HG02885 (cell line): ENCODE results near the gene RNF148.
"Not testable (repeated sequence)": the region's sequence is repeated elsewhere in the genome, so short reads cannot be mapped to it uniquely, and the experiment has no call there.

Source experiments
- ATAC-seq: cut with Tn5 transposase; IDR thresholded peaks from one replicate; pipeline ENCODE4 v1.9.1; 2021; ENCODE audit warnings: mild to moderate bottlenecking; ENCODE audit not compliant: unreplicated experiment, poor library complexity

The RNF148 gene

DNA sequence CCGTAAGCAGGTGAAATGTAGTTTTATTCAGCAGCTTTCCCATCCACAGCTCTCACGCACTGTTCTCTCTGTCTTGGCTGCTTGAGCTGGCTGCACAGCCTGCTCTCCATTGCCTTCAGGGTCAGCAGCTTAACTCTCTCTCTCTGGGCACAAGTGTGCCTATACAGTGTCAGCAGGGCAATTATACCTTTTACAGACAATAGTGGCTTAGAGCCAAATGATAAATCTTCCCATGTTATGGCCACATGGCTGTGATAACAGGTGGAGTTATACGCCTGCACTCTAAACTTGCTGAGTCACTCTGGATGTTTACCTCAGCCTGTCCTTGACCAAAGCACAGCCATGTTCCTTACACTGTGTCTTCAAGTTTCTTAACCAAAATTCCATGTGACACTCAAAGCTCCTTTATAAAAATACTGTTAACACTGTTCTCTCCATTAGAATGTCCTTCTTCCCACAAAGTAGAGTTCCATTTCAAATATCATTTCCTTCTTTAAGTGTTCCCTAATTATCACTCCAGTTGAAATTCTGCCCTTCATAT is 9.9 kb downstream of the RNF148 start:
- ATAC-seq: no peak

DNA sequence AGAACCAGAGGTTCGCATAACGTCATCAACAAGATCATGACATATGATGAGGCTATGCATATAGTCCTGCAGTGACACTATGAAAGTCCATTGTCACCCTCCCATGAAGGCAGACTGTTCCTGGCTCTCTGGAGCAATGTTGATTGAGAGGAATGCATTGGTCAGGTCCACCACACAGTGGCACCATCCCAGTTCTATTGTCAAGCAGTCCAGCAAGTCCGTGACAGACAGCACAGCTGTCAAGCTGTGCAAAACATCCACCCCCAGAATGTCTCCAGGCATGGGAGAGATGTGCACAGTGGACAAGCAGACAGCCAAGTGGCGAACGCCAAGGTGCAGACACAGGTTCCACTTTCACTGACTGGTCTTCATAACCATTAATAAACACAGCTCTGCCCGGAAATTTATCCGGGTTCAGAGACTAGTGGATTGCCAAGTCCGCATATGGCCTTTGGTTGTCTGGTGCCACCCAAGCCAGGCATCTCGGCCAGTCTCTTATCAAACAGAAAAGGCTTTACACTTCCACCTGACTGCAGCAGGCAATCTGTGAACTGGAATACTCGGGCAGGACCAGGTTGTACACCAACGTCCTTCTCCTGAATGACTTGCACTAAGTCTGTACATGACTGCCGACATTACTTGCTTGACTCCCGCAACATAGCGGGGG is 11.0 kb downstream of the RNF148 start:
- no peak for ATAC-seq

DNA sequence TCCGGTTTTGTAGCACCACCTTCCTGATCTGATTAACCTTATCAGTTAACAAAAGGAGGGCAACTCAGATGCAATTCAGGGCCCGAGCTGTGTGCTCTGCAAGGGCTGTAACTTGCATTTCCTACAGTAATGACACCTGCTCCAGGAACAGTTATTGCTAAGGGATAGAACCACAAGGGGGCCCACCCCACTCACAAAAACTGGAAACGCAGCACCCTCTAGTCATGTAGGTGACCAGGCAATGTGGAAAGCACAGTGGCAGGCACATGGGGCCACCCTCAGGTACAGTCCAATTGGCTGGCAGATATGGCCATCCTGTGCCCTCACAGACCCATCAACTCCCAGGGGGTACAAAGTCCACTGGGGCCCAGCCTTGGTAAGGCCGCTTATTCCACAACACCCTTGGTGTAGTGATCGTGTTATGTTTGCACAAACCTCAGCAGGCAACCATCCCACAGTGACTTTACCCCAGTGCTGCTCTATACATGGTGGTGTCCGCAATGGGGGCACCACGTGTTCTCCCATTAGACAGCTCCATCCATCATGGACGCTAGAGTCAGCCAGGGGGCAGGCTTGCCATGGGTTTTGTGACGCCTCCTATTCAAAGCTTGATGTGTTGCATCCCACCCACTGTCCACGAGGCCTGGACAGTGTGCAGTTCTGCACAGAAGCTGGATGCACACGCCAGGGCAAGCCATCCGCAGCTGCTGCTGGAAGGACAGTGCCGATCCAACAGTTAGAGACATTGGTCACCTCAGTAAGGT is 13.2 kb downstream of the RNF148 start:
- ATAC-seq: no peak

DNA sequence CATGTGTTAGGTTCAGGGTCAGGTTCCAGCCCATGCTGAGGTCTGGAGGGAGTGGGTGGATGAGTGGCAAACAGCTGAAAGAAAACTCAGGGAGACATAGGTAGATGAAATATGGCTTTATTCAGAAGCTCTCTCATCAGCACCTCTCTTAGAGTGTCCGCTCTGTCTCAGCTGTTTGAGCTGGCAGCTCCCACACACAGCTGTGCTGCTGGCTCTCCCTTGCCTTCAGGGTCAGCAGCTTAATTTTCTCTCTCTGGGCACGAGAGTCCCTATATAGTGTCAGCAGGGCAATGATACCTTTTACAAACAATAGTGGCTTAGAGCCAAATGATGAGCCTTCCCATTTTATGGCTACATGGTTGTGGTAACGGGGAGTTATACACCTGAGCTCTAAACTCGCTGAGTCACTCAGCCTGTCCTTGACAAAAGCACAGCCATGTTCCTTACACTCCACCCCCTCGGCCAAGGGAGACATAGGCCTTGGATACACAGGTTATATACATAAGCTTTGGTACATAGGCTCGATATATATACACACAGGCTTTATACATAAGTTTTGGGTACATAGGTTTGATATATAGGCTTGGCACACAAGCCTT is 14.2 kb downstream of the RNF148 start:
- ATAC-seq: no peak

DNA sequence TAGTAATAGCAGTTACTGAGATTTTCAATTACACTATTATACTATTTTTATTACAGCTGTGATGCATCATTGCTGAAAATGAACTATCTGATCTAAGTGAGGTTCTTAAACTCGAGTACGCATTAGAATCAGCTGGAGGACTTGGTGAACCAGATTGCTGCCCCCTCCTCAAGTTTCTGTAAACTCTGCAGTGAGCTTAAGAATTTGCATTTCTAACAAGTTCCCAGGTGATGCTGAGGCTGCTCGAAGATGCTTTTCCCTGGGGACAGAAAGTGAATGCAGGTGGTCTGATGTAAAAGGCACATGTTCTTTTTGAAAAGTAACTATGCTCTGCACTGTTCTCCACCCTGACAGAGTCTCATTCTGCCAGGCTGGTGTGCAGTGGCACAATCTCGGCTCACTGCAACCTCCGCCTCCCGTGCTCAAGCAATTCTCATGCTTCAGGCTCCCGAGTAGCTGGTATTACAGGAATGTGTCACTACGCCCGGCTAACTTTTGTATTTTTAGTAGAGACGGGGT is 16.3 kb downstream of the RNF148 start:
- no peak for ATAC-seq

DNA sequence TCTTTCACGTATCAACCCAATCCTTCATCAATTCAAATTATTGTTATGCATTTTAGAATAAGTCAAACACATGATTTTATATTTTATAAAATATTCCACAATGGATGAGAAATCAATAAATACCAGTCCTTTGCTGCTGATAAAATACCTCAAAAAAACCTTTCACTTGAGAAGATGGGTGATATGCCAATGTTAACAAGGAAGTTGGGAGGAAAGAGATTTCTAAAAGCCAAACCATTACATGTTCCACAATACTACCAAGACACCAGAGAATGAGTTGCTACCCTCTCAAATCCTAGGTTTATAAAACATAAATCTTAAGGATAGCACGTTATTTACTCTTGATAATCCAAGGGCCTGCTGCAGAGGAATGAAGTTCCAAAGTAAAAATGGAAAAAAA is 18.2 kb downstream of the RNF148 start:
- ATAC-seq: no peak

DNA sequence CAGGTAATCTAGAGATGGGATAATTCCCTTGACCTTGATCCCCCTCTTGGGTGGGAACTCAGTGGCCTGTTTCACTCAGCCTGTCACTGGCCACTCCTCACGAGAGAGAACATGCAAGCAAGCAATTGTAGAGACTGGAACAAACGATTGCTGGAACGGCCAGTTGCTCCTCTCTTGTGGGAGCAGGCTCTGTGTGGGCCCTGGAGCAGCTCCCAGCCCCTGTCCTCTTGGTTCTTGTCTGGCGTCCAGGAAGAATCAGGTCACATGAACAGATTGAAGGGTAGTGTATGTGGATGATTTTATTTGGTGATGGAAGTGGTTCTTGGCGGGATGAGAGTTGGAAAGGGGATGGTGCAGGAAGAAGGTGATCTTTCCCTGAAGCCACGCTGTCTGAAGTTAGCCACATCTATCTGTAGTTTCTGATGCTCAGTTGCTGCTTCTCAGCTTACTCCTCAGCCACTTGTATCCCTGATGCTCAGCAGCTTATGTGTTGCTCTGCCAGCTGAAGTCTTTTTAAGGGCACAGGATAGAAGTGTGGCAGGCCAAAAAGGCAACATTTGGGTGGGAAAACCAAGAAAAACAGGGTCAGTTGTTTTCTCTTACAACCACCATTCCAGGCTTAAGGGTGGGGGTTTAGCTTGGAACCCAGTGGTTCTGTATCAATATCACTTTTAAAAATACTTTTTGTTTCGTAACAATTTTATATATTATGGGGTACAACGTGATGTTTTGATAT is 19.7 kb downstream of the RNF148 start:
- no peak for ATAC-seq

DNA sequence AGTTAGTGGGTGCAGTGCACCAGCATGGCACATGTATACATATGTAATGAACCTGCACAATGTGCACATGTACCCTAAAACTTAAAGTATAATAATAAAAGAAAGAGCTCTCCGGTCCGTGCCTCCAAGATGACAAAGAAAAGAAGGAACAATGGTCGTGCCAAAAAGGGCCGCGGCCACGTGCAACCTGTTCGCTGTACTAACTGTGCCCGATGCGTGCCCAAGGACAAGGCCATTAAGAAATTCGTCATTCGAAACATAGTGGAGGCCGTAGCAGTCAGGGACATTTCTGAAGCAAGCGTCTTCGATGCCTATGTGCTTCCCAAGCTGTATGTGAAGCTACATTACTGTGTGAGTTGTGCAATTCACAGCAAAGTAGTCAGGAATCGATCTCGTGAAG is 21.5 kb downstream of the RNF148 start:
- ATAC-seq: not testable (repeated sequence)

DNA sequence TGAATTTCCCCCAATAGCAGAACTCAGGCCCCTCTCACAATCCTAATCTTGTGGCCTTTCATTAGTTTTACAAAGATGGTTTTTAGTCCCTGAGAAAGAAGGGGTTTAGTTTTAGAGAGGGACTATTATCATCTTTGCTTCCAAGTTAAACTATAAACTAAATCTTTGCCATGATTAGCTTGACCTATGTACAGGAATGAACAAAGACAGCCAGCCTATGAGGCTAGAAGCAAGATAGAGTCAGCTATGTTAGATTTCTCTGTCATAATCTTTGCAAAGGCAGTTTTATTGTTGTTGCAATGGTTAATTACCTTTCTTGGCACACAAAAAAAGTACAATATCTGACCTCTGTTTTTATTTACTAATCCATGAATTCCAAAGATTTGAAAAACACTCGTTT is 22.9 kb downstream of the RNF148 start:
- ATAC-seq: no peak

DNA sequence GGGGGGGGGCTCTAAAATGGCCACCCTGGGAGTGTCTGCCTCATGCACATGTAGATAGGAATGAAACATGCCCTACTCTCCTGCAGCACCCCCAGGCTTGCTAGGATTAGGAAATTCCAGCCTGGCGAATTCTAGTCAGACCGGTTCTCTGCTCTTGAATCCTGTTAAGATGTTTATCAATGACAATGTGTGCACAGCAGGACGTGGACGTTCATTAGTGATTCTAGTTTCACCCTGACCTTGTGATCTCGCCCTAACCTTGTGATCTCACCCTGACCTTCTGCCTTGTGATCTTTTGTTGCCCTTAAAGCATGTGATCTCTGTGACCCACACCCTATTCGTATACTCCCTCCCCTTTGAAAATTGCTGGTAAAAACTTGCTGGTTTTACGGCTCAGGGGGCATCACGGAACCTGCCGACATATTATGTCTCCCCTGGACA is 23.4 kb downstream of the RNF148 start:
- not testable (repeated sequence) for ATAC-seq

DNA sequence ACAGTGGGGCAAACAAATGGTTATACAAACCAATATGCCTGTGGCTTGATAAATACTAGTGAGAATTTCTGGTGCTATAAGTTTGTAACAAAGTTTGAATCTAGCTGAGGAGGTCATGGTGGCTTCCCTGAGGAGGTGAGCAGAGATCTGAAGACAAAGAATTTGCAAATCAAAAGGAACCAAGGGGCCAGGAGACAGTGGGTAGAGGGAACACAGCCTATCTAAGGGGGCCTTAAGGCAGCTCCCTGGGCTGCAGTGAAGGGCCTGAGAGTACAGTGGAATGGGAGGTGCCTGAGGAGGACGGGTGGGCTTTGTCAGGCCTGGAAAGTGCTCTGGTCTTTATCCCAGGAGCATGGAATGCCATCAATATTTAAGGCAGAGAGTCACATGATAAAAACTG is 25.6 kb downstream of the RNF148 start:
- ATAC-seq: no peak

DNA sequence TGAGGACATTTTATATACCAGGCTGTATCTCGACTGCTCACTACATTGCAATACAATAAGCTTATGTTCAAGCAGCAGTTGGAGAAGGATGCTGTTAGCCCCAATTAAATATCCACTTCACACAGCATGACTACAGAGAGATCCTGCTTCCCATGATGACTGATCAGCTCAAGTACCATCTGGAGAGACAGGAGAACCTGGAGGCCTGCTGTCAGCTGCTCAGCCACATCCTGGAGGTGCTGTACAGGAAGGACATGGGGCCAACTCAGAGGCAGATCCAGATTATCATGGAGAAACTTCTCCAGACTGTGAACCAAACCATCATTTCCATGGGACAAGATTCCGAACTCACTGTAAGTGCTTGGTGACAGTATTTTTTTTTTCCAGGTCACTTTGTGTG is 26.3 kb downstream of the RNF148 start:
- ATAC-seq: no peak

DNA sequence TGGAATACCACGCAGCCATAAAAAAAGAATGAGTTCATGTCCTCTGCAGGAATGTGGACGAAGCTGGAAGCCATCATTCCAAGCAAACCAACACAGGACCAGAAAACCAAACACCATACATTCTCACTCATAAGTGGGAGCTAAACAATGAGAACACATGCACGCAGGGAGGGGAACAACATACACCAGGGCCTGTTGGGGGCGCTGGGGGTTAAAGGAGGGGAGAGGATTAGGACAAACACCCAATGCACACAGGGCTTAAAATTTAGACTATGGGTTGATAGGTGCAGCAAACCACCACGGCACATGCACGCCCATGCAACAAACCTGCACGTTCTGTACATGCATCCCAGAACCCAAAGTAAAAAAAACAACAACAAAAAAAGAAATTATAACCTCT is 27.1 kb downstream of the RNF148 start:
- ATAC-seq: no peak

DNA sequence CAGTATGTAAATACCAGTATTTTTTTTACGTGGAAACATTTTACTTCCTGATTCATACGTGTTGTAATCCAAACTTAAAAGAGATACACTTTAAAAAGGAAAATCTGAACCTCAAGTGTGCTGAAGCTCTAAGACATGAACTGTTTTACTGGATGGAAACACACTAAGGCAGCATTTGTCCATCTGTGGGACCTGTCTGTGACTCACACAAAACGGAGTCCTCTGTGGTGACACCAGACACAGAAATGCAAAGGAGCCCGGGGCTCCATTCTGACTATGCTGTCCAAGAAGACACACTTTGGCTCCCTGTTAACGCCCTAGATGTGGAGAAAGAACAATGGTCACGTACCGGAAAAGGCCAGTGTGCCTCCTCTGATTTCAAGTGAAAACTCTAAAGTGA is 27.7 kb downstream of the RNF148 start:
- no peak for ATAC-seq

DNA sequence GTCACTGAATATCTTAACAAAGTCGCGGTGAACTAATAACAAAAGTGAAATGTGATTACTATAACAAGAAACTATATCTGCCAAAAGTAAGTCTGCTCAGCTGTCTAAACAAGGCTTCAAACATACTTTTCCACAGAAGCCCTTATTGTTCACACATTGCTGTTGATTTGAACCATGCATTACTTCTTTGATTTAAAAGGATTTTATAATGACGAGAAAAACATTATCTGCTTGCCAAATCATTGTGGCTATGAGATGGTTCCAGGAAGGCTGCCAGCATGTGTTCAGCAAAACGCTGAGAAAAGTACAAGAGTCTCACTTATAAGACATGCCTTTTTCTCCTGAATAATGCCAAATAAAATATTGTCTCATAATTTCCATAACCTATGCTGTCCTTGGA is 28.2 kb downstream of the RNF148 start:
- no peak for ATAC-seq

DNA sequence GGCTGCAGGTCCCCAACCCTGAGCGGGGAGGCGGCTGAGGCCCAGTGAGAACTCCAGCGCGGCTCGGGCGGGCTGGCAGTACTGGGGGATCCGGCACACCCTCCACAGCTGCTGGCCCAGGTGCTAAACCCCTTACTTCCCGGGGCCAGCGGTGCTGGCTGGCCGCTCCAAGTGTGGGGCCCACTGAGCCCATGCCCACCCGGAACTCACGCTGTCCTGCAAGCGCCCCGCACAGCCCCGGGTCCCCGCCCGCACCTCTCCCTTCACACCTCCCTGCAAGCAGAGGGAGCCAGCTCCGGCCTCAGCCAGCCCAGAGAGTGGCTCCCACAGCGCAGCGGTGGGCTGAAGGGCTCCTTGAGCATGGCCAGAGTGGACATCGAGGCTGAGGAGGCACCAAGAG is 28.8 kb downstream of the RNF148 start:
- no peak for ATAC-seq

DNA sequence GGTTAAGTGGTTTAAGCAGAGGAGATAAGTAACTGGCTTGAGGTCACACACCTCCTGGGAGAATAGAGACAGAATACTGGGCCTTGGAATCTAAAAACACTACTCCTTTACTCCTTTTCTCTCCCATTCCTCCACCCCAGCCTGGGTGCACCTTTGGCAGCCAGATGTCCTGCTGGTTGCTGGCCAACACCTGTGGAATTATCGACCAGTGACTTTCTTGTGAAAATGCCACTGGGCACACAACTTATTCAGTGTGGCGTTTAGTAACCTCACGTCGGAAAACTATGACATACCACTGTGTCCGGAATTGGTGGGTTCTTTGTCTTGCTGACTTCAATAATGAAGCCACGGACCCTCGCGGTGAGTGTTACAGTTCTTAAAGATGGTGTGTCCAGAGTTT is 30.2 kb downstream of the RNF148 start:
- ATAC-seq: no peak

DNA sequence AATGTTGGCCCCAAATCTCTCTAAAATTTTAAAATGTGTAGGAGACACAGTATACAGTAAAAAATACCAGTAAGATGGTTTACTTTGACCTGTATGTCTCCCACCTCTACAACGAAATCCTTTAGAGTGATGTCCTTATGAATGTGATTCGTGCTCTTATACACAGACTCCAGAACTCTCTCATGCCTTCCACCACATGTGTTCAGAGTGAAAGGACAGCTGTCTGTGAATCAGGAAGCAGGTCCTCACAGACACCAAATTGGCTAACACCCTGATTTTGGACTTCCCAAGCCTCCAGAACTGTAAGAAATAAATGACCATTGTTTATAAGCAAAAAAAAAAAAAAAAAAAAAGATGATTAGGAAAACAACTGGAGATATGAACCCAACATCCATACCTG is 39.0 kb downstream of the RNF148 start:
- no peak for ATAC-seq

DNA sequence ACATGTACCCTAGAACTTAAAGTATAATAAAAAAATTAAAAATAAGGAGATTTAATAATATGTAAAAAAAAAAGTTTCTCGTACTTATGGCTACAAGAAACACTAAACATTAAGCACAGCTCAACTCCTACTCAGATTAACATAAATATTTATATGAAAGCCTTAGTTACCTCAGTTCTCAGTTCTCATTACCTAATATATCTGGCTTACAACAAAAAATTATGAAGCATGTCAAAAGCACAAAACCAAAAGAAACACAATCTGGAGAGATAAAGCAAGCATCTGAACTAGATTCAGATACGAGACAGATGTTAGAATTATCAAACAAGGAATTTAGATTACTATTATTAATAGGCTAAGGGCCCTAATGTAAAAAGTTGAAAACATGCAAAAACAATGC is 43.9 kb downstream of the RNF148 start:
- no peak for ATAC-seq

DNA sequence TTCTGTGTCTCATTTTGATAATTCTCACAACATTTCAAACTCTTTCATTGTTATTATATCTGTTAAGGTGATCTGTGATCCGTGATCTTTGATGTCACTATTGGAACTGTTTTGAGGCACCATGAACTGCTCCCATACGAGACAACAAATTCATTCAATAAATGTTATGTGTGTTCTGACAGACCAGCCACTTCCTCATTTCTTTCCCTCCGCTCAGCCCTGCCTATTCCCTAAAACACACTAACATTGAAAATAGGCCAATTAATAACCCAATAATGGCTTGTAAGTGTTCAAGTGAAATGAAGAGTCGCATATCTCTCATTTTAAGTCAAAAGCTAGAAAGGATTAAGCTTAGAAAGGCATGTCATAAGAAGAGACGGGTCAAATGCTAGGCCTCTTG is 49.0 kb downstream of the RNF148 start:
- no peak for ATAC-seq

DNA sequence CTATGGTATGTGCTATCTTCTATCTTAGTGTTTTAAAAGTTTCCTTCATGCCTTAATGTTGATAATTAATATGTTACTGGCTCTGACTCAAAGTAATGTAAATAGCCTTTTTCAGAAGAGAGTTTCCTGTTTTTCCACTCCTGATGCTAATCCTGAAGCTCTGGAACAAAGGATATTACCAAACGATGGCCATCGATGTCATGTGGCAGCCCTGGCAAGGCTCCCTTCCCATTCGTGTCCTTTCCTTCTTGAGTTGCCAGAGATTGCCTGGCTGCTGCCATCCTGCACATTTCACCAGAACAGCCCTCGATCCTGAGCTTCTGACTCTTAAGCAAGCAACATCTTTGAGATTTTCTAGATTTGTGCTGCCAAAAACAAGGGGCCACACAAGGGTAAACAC is 49.8 kb downstream of the RNF148 start:
- no peak for ATAC-seq
